ENCODE results near the gene ANKRD39. TPM values are rescaled to one million over a fixed set of nuclear protein-coding genes. Genes with fewer than 3 reads are reported as not detected.

Gene ANKRD39
- total RNA-seq, 1 donor from 2014 or later = 8.0 TPM

DNA sequence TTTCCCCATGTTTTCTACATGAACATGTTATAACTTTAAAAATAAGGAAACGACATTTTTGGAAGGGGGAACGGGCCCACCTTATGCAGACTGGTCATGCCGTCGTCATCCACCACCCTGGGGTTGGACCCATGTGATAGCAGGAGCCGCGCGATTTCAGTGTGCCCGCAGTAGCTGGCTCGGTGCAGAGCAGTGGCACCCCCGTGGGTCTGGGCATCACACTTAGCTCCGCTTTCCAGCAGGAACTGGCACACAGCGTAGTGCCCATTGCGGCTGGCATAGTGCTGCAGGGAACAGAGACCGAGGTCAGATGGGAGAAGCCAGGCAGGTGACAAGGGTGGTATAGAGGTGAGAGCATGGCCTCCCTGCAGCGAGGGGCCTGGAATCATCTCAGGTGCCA is 4.5 kb downstream of the ANKRD39 start:
- DNase-seq = no peak

DNA sequence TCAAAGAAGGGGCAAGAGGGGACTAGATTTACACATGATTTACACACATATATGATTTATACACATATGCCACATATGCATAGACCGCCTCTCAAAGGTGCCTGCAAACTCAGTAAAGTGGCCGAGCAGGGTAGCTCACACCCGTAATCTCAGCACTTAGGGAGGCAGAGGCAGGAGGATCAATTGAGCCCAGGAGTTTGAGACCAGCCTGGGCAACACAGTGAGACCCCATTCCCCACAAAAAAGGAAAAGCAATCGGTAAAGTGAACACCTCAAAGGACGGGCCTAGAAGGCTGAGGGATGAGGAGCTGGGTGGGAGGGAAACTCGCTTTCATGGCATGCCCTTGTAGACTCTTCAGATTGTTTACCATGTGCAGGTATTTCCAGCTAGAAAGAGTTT is 5.1 kb downstream of the ANKRD39 start:
- DNase-seq = no peak

DNA sequence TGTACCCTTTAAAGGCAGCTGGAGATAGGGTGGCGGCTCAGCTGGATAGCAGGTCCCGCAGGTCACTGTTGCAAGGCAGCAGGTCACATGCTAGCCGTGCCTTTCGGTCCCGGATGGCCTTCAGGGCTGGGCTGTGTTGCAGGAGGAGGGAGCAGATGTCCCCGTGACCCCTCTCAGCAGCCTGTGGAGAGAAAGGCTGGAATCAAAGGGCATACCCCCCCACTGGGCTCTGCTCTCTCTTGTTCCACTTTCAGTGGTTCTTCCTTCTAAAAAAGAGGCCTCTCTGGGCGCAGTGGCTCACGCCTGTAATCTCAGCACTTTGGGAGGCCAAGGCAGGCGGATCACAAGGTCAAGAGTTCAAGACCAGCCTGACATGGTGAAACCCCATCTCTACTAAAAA is 9.6 kb downstream of the ANKRD39 start:
- no peak for DNase-seq

GRCh38 chr2:96847586-96847985 is 10.2 kb downstream of the ANKRD39 start:
- no peak for DNase-seq

- DNase-seq = no peak
Measured at GRCh38 chr2:96846825-96847224, 11.0 kb downstream of the ANKRD39 start.

DNA sequence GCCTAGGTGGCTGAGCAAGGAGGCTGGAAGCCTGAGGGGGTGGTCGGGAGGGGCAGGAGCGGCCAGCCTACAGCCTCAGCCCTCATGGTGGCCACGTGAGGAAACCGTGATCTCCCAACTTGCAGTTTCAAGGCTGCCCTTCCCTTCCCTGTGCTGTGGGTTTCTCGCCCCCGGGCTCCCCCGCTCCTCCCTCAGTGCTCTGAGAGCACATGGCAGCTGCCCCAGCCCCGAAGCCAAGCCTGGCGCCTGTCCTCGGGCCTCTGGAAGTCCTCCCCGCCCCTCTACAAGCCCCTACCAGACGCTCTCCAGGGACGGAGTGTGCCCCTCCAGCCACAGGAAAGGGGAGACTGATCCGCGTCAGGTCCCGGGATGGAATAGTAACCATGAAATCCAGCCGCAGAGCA is 13.4 kb downstream of the ANKRD39 start:
- DNase-seq = no peak

- no peak for DNase-seq
Measured at GRCh38 chr2:96843538-96844268, 14.1 kb downstream of the ANKRD39 start, which contains the start of gene ANKRD23. TSS of gene ANKRD23 (minus strand) at chr2:96844021. CDS start at chr2:96843992, 29 bp downstream.

DNA sequence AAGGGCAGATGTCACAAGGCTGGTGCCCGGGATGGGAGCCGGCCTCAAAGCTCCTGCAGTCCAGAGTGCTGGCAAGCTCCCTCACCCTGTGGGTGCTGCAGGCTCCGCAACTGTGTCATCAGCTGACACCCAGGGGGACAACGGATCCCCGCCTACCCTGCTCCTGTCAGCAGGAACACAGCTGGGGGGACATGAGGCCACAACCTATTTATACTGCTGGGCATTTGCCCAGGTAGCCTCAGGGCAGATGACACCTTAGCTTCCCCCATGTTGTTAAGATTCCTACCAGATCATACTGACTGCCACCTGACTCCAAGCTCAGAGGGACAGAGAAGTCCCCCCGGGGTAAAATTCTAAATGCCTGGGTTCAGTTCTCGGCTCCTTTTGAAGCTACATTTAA is 15.2 kb downstream of the ANKRD39 start:
- no peak for DNase-seq

GRCh38 chr2:96841701-96842495 is 15.9 kb downstream of the ANKRD39 start:
- DNase-seq = no peak

DNA sequence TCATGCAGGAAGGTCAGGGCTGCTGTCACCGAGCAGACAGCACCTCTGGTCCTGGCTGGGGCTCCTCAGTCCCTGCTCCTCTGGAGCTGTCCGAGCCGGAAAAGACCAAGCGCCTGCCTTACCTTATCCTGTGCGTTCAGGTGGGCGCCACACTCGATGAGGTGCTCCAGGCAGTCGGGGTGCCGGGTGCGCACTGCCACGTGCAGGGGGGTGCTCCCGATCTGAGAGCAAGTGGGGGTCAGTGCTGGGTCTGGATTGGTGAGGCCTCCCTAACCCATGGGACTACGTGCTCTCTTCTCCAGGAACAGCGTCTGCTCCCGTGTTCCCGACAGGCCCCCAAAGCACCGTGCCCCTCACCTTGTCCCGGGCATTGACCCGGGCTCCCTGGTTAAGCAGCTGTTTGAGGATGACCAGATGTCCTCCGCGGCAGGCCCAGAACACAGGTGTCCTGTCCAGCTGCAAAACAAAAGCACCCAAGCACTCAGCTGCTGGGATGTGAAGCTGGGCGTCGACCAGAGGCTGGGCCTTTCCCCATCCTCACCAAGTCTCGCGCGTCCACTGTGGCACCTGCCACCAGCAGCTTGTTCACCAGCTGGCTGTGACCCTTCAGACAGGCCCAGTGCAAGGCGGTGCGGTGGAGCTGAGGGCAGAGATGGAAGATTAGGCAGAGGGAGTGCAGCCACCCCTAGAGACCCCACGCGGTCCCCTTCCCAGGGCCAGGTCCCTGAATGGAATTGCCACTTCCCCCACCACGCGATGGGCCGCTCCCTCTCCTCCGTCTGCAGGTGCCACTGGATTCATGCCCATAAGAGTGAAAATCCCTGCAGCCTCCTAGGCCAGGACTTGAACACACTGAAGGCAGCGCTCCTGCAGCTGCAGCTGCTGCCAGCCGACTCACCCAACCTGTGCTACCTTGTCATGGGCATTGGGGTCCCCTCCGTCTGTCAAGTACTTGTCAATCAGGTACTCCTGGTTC is 17.7 kb downstream of the ANKRD39 start:
- no peak for DNase-seq

DNA sequence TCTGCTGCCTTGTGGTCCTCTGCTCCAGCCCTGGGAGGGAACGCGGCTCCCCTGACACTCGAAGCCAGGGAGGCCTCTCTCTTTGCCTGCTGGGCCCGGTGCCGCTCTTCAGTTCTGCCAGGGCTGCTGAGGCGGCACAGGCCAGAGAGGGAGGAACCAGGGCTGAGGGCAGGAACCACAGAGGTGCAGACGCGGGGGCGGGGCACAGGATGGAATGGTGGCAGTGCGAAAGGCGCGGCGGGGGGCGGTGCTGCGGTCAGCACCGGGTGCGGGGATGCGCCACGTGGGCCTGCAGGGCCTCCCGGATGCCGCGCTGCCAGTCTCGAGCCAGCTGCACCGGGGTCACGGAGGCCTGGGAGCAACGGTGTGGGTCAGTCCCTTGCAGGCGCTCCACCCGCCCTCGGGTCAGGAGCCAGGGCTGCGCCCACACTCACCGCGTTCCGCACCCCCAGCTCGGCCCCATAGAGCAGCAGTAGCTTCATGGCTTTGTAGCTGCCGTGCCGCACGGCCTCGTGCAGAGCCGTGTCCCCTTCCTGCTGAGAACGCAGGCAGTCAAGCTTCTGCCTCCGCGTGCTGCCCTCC is 18.4 kb downstream of the ANKRD39 start:
- no peak for DNase-seq

DNA sequence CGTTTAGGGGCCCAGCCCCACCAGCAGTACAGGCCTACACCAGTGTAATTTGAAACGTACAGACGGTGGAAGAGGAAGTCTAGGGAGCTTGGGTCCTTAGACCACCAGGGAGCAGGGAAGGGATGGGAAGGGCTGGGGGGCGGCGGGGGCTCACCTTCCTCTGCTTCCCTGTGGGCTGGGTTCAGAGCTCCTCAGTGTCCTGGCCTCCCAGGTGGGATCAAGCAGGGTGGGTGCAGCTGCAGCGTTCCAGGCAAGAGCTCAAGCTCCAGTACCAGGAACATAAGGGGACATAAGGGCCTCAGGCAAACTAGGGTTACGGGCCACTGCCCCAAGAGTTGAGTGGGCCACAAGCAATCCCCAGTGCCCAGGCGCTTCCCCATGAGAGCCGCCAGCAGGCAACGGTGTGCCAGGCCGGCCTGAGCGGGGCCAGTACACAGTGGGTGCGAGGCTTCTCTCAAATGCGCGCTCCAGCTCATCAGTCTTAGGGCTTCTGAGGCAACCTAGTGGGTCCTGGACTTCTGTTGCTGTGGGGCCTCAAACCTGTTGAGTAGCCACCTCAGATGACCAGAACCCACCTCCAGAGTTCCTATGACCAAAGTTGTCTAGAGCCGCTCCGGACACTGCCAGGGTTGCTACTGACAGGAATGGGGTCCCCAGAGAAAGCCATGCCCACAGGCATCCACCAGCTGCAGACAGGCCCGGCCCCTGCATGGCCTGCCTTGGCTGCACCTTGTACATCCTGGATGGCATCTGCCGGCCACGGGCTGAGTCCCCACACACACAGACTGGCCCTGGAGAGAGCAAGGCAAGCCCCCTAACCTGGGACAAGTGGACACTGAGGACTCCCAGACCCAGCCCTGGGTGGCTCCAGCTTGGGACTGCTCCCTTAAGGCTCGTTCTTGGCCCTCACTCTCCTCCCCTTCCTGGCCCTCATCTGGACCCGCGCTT is 19.2 kb downstream of the ANKRD39 start:
- no peak for DNase-seq

DNA sequence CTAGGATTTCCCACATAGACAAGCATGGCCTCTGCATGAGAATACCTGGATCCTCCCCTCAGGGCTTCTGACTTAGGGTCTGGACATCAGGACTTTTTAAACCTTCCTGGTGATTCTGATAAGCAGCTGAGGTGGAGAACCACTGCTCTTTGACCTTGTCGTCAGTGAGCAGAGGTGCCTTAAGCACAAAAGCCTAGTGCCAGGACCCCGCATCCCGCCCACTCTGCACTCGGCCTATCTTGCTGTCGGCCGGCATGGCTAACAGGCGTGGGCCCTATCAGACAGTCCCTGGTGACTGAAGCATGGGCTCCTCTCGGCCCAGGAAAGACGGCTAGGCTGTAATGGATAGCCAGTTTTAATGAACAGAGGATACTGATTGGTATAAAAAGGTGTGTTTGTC is 20.2 kb downstream of the ANKRD39 start:
- DNase-seq = no peak

DNA sequence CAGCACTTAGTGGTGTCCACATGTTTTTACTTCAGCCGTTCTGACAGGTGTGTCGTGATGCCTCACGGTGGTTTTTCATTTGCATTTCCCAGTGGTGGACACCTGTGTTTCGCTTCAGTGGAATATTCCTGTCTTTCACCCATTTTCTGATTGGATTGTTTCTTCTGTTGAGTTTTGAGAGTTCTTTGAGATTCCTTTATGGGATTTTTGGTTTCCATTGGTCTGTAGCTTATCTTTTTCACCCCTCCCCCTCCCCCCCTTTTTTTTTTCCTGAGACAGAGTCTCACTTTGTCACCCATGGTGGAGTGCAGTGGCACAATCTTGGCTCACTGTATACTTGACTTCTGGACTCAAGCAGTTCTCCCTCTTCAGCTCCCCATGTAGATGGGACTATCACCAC is 22.0 kb downstream of the ANKRD39 start:
- DNase-seq = no peak

- DNase-seq = no peak
Measured at GRCh38 chr2:96832754-96833507, 24.9 kb downstream of the ANKRD39 start.

- no peak for DNase-seq
Measured at GRCh38 chr2:96832408-96832753, 25.4 kb downstream of the ANKRD39 start.

- no peak for DNase-seq
Measured at GRCh38 chr2:96831679-96832078, 26.1 kb downstream of the ANKRD39 start.

GRCh38 chr2:96830044-96830562 is 27.7 kb downstream of the ANKRD39 start:
- no peak for DNase-seq

- DNase-seq = no peak
Measured at GRCh38 chr2:96828874-96829273, 28.9 kb downstream of the ANKRD39 start.

- no peak for DNase-seq
Measured at GRCh38 chr2:96828436-96828835, 29.4 kb downstream of the ANKRD39 start.

Data from occipital lobe (tissue), 2 donors.